Neuronal stem cell (in vitro differentiated cells): ENCODE measurements around the gene PSTK.

Source experiments
- DNase-seq: peaks from one replicate; pipeline ENCODE4 v3.0.0-alpha.2; 2013; ENCODE audit warnings: low spot score
- H2AFZ ChIP-seq: one replicate; pipeline ENCODE4 v1.6.1; 2013; ENCODE audit warnings: mild to moderate bottlenecking, low read length, inconsistent platforms
- H2AK5ac ChIP-seq: 2 replicates; pipeline ENCODE4 v1.6.1; 2013; ENCODE audit warnings: low read depth, mild to moderate bottlenecking, inconsistent platforms, low read length, moderate library complexity, mixed read lengths
- H2BK120ac ChIP-seq: 2 replicates; pipeline ENCODE4 v1.6.1; 2013; ENCODE audit warnings: low read depth, mild to moderate bottlenecking, inconsistent platforms, low read length, moderate library complexity, mixed read lengths
- H2BK12ac ChIP-seq: one replicate; pipeline ENCODE4 v1.6.1; 2013; ENCODE audit warnings: low read length, inconsistent platforms
- H2BK15ac ChIP-seq: 2 replicates; pipeline ENCODE4 v1.6.1; 2013; ENCODE audit warnings: mild to moderate bottlenecking, low read length, inconsistent platforms, mixed read lengths
- H2BK5ac ChIP-seq: one replicate; pipeline ENCODE4 v1.6.1; 2013; ENCODE audit warnings: inconsistent platforms, mild to moderate bottlenecking, low read length, moderate library complexity
- H3K14ac ChIP-seq: one replicate; pipeline ENCODE4 v1.6.1; 2013; ENCODE audit warnings: low read length, inconsistent platforms
- H3K18ac ChIP-seq: 2 replicates; pipeline ENCODE4 v1.6.1; 2013; ENCODE audit warnings: low read length, inconsistent platforms
- H3K23ac ChIP-seq: 2 replicates; pipeline ENCODE4 v1.6.1; 2013; ENCODE audit warnings: low read depth, mild to moderate bottlenecking, mixed read lengths, low read length, inconsistent platforms; ENCODE audit not compliant: poor library complexity
- H3K27ac ChIP-seq: replicated peaks from 3 replicates; pipeline ENCODE4 v1.5.1; 2013; ENCODE audit warnings: low read length, inconsistent platforms
- H3K27me3 ChIP-seq, 3 experiments: 2 replicates each; pipeline ENCODE4 v1.6.1; 2013; ENCODE audit warnings: low read length in 3 of 3, mild to moderate bottlenecking in 2 of 3, inconsistent platforms in 1 of 3, low read depth in 1 of 3, mixed read lengths in 1 of 3, moderate library complexity in 1 of 3; ENCODE audit not compliant: control insufficient read depth in 3 of 3, insufficient read depth in 3 of 3
- H3K36me3 ChIP-seq, 2 donors: replicated peaks in 1 of 2; 2 replicates each; pipeline ENCODE4 v1.6.1; 2013; ENCODE audit warnings: low read length in 2 of 2; ENCODE audit not compliant: control insufficient read depth in 2 of 2, insufficient read depth in 2 of 2
- H3K4ac ChIP-seq: 2 replicates; pipeline ENCODE4 v1.6.1; 2013; ENCODE audit warnings: inconsistent platforms, mild to moderate bottlenecking, low read length, moderate library complexity
- H3K4me1 ChIP-seq, 2 donors: 1 replicate in 1 of 2; 2 replicates in 1 of 2; pipeline ENCODE4 v1.6.1; 2013; ENCODE audit warnings: low read length in 2 of 2, low read depth in 1 of 2; ENCODE audit not compliant: control insufficient read depth in 2 of 2, insufficient read depth in 1 of 2
- H3K4me2 ChIP-seq: one replicate; pipeline ENCODE4 v1.6.1; 2013; ENCODE audit warnings: mild to moderate bottlenecking, low read length, inconsistent platforms; ENCODE audit not compliant: insufficient read depth, poor library complexity, severe bottlenecking
- H3K4me3 ChIP-seq, 2 donors: 2 replicates each; pipeline ENCODE4 v1.5.1; 2013; ENCODE audit warnings: low read length in 2 of 2, mild to moderate bottlenecking in 2 of 2, inconsistent platforms in 1 of 2, moderate library complexity in 1 of 2
- H3K79me1 ChIP-seq: one replicate; pipeline ENCODE4 v1.6.1; 2013; ENCODE audit warnings: low read depth, mild to moderate bottlenecking, inconsistent platforms, low read length, moderate library complexity
- H3K9ac ChIP-seq: one replicate; pipeline ENCODE4 v1.6.1; 2013; ENCODE audit warnings: mild to moderate bottlenecking, low read depth, low read length, inconsistent platforms; ENCODE audit not compliant: poor library complexity
- H3K9me3 ChIP-seq, 2 donors: replicated peaks in 1 of 2; 2 replicates each; pipeline versions ENCODE3 to v1.6.1; 2013; ENCODE audit warnings: low read length in 2 of 2, mild to moderate bottlenecking in 2 of 2, inconsistent platforms in 1 of 2, low read depth in 1 of 2, mixed read lengths in 1 of 2, moderate library complexity in 1 of 2; ENCODE audit not compliant: control insufficient read depth in 2 of 2, insufficient read depth in 1 of 2
- H4K8ac ChIP-seq: one replicate; pipeline ENCODE4 v1.6.1; 2013; ENCODE audit warnings: low read depth, mild to moderate bottlenecking, inconsistent platforms, low read length, moderate library complexity
- H4K91ac ChIP-seq: one replicate; pipeline ENCODE4 v1.6.1; 2013; ENCODE audit warnings: low read length, low read depth, mild to moderate bottlenecking, inconsistent platforms; ENCODE audit not compliant: poor library complexity
- WGBS, 2 donors: extraction: QIAGEN DNeasy Blood & Tissue Kit; methylation state at CpG; one replicate each; pipeline ENCODE4 v1.1.7; 2013; ENCODE audit warnings: missing lambda C conversion rate in 2 of 2, mixed read lengths in 1 of 2; ENCODE audit not compliant: insufficient read length in 2 of 2, insufficient replicate concordance in 1 of 2; ENCODE audit errors: extremely low coverage in 2 of 2; 5-methylcytosine and 5-hydroxymethylcytosine counted together

PSTK gene

GRCh38 chr10:122968698-122969097 is 11.5 kb upstream of the PSTK start:
- WGBS, 2 donors = no CpG with 5 or more reads among the region's 3 CpGs
- Histone ChIP-seq H3K14ac (no peak overlapping the region), H3K9me3 (peaks cover 0 to 25% of the 10 kb centered on the region in 2 donors), H3K27me3 (no peaks in the 10 kb centered on the region), H3K4me1 (no peaks in the 10 kb centered on the region), H3K36me3 (peaks cover 0 to 9% of the 10 kb centered on the region in 2 donors), H3K4me3 (no peak overlapping the region), H2BK5ac (no peak overlapping the region), H2AK5ac (no peak overlapping the region), H3K79me1 (no peaks in the 10 kb centered on the region), H3K18ac (no peak overlapping the region), H3K27ac (no peak overlapping the region), H3K4ac (no peak overlapping the region), H3K9ac (no peak overlapping the region), H2AFZ (no peak overlapping the region), H2BK120ac (no peak overlapping the region), H4K91ac (no peak overlapping the region), H2BK12ac (no peak overlapping the region), H3K23ac (no peak overlapping the region), H4K8ac (no peak overlapping the region), H2BK15ac (no peak overlapping the region), H3K4me2 (no peak overlapping the region)
- DNase-seq = no peak

- H2AFZ ChIP-seq = no peak overlapping the region
- H2BK12ac ChIP-seq = no peak overlapping the region
- no peak for DNase-seq
- H4K91ac ChIP-seq = no peak overlapping the region
- H2BK5ac ChIP-seq = no peak overlapping the region
- H2BK120ac ChIP-seq = no peak overlapping the region
- H3K9me3 ChIP-seq = no peaks in the 10 kb centered on the region
- H2AK5ac ChIP-seq = no peak overlapping the region
- H3K36me3 ChIP-seq = no peaks in the 10 kb centered on the region
- H2BK15ac ChIP-seq = no peak overlapping the region
- H3K4me1 ChIP-seq = no peaks in the 10 kb centered on the region
- H3K18ac ChIP-seq = no peak overlapping the region
- no peak overlapping the region for H4K8ac ChIP-seq
- no peak overlapping the region for H3K23ac ChIP-seq
- H3K14ac ChIP-seq = no peak overlapping the region
- H3K27me3 ChIP-seq = no peaks in the 10 kb centered on the region
- WGBS, 2 donors = no CpG with 5 or more reads among the region's 5 CpGs
- H3K27ac ChIP-seq = no peak overlapping the region
- H3K4ac ChIP-seq = no peak overlapping the region
- no peak overlapping the region for H3K4me2 ChIP-seq
- H3K79me1 ChIP-seq = no peaks in the 10 kb centered on the region
- H3K4me3 ChIP-seq = no peak overlapping the region
- no peak overlapping the region for H3K9ac ChIP-seq
These were observed 6.2 kb upstream of the PSTK start for GRCh38 chr10:122974023-122974422.

DNA sequence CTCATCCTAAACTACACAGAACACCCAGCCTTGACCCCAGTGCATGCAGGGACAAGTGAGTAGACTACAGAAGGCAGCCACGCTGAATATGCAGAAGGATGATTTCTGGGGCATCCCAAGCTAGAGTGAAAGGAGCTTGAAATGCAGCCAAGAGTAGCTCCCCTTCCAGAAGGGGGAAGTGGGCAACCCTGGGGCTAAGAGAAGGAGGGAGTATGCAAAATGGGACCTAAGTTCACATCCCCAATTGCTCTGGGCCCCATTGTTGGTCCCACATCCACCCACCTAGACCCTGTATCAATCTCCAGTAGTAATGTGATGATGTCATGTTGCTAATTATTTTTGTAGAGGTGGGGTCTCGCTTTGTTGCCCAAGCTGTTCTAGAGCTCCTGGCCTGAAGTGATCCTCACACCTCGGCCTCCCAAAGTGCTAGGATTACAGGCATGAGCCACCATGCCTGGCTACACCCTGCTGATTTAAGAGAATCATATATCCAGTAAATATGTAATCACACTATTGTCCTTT is 5.6 kb upstream of the PSTK start:
- H2BK15ac ChIP-seq = no peak overlapping the region
- H3K27ac ChIP-seq = no peak overlapping the region
- H3K27me3 ChIP-seq = no peaks in the 10 kb centered on the region
- no peak overlapping the region for H3K18ac ChIP-seq
- H3K9ac ChIP-seq = no peak overlapping the region
- no peaks in the 10 kb centered on the region for H3K4me1 ChIP-seq
- no peak for DNase-seq
- H4K8ac ChIP-seq = no peak overlapping the region
- H2BK5ac ChIP-seq = no peak overlapping the region
- no peak overlapping the region for H4K91ac ChIP-seq
- no CpG with 5 or more reads among the region's 3 CpGs for WGBS, 2 donors
- no peak overlapping the region for H2BK120ac ChIP-seq
- no peak overlapping the region for H3K23ac ChIP-seq
- H3K36me3 ChIP-seq = no peaks in the 10 kb centered on the region
- H3K4me3 ChIP-seq = no peak overlapping the region
- no peak overlapping the region for H3K14ac ChIP-seq
- H3K4ac ChIP-seq = no peak overlapping the region
- H3K79me1 ChIP-seq = no peaks in the 10 kb centered on the region
- H2AK5ac ChIP-seq = no peak overlapping the region
- no peak overlapping the region for H2BK12ac ChIP-seq
- H3K4me2 ChIP-seq = no peak overlapping the region
- no peak overlapping the region for H2AFZ ChIP-seq
- no peaks in the 10 kb centered on the region for H3K9me3 ChIP-seq

- no peak overlapping the region for H2BK120ac ChIP-seq
- no peak overlapping the region for H3K27ac ChIP-seq
- no peak overlapping the region for H2BK5ac ChIP-seq
- WGBS, 2 donors = no CpG with 5 or more reads among the region's 4 CpGs
- H4K8ac ChIP-seq = no peak overlapping the region
- peak overlapping the region; percentile 51 for H3K4me2 ChIP-seq
- H3K23ac ChIP-seq = no peak overlapping the region
- no peak overlapping the region for H3K4ac ChIP-seq
- peak overlapping the region; percentile 75 for H2AFZ ChIP-seq
- DNase-seq = peak; percentile 8
- H3K4me1 ChIP-seq = peaks cover 3 to 4% of the 10 kb centered on the region in 2 donors
- no peak overlapping the region for H3K14ac ChIP-seq
- H3K36me3 ChIP-seq = peaks cover 0 to 21% of the 10 kb centered on the region in 2 donors
- no peak overlapping the region for H2AK5ac ChIP-seq
- H2BK15ac ChIP-seq = no peak overlapping the region
- H3K9me3 ChIP-seq = no peaks in the 10 kb centered on the region
- H3K79me1 ChIP-seq = no peaks in the 10 kb centered on the region
- no peak overlapping the region for H4K91ac ChIP-seq
- H3K18ac ChIP-seq = no peak overlapping the region
- H3K9ac ChIP-seq = no peak overlapping the region
- H3K4me3 ChIP-seq = peak overlapping the region; percentile 77
- H2BK12ac ChIP-seq = no peak overlapping the region
- no peaks in the 10 kb centered on the region for H3K27me3 ChIP-seq
These were observed 864 bp downstream of the PSTK start for GRCh38 chr10:122981066-122981464.
